Esophagus muscularis mucosa (tissue), 4 donors: ENCODE measurements around the gene AZGP1.

Source experiments
- CTCF ChIP-seq, 3 experiments: fragments of 200-600 bp in 2 of 3; fragments of 450-650 bp in 1 of 3; sonication (generic) in 2 of 3; IDR thresholded peaks; one replicate each; pipeline ENCODE4 v1.5.1; 2017 to 2019; ENCODE audit warnings: antibody characterized with exemption in 3 of 3, mild to moderate bottlenecking in 2 of 3, moderate library complexity in 1 of 3
- EP300 ChIP-seq: sonication (generic); formaldehyde crosslinking; IDR thresholded peaks from one replicate; pipeline ENCODE4 v1.6.1; 2017; ENCODE audit warnings: antibody characterized with exemption
- POLR2AphosphoS5 ChIP-seq, 2 donors: sonication (generic); formaldehyde crosslinking; IDR thresholded peaks; one replicate each; pipeline ENCODE4 v1.6.1; 2017; ENCODE audit warnings: antibody characterized with exemption in 2 of 2

- TF ChIP-seq CTCF (IDR thresholded peaks at IDR 0.05) (no peak), POLR2AphosphoS5 (IDR thresholded peaks at IDR 0.05) (no peak), EP300 (no peak)
Observed at GRCh38 chr7:99947608-99948007, 28.2 kb downstream of the AZGP1 start.
